ENCODE results near the gene TMEM144.

TMEM144 gene

GRCh38 chr4:158211222-158211621, 936 bp downstream of the TMEM144 start:
- H3K36me3 ChIP-seq (replicated peaks in 1 of 2; ENCODE audit: control insufficient read depth in 2 of 2, insufficient read depth in 2 of 2, low read length in 2 of 2), result no peaks in the 10 kb centered on the region
- no peak overlapping the region for H3K18ac ChIP-seq (ENCODE audit: low read length)
- no peak overlapping the region for H4K91ac ChIP-seq (ENCODE audit: low read depth, low read length, poor library complexity)
- WGBS, 2 donors (ENCODE audit: extremely low coverage in 2 of 2, insufficient read length in 2 of 2, insufficient replicate concordance in 1 of 2), result no CpG with 5 or more reads among the region's 3 CpGs
- no peak overlapping the region for H2BK5ac ChIP-seq (ENCODE audit: low read length)
- no peak overlapping the region for H3K9ac ChIP-seq (ENCODE audit: low read depth, low read length, poor library complexity)
- no peak overlapping the region for H3K23ac ChIP-seq (ENCODE audit: low read depth, low read length, poor library complexity)
- no peak overlapping the region for H3K27ac ChIP-seq (replicated peaks; ENCODE audit: low read length)
- no peak for DNase-seq (ENCODE audit: low spot score)
- H3K14ac ChIP-seq (ENCODE audit: low read length), result no peak overlapping the region
- no peak overlapping the region for H3K4me2 ChIP-seq (ENCODE audit: insufficient read depth, low read length, poor library complexity, severe bottlenecking)
- H3K4me3 ChIP-seq (ENCODE audit: low read length in 2 of 2), result no peak overlapping the region
- H3K9me3 ChIP-seq (replicated peaks in 1 of 2; ENCODE audit: control insufficient read depth in 2 of 2, insufficient read depth in 1 of 2, low read depth in 1 of 2, low read length in 2 of 2), result no peaks in the 10 kb centered on the region
- no peaks in the 10 kb centered on the region for H3K79me1 ChIP-seq (ENCODE audit: low read depth, low read length)
- H4K8ac ChIP-seq (ENCODE audit: low read depth, low read length), result no peak overlapping the region
- H2AK5ac ChIP-seq (ENCODE audit: low read depth, low read length), result no peak overlapping the region
- no peak overlapping the region for H2BK12ac ChIP-seq (ENCODE audit: low read length)
- no peak overlapping the region for H2AFZ ChIP-seq (ENCODE audit: low read length)
- peaks cover 3 to 6% of the 10 kb centered on the region in 2 donors for H3K4me1 ChIP-seq (ENCODE audit: control insufficient read depth in 2 of 2, insufficient read depth in 1 of 2, low read depth in 1 of 2, low read length in 2 of 2)
- no peak overlapping the region for H2BK120ac ChIP-seq (ENCODE audit: low read depth, low read length)
- no peaks in the 10 kb centered on the region for H3K27me3 ChIP-seq (ENCODE audit: control insufficient read depth in 3 of 3, insufficient read depth in 3 of 3, low read depth in 1 of 3, low read length in 3 of 3)
- no peak overlapping the region for H2BK15ac ChIP-seq (ENCODE audit: low read length)
- H3K4ac ChIP-seq (ENCODE audit: low read length), result no peak overlapping the region

DNA sequence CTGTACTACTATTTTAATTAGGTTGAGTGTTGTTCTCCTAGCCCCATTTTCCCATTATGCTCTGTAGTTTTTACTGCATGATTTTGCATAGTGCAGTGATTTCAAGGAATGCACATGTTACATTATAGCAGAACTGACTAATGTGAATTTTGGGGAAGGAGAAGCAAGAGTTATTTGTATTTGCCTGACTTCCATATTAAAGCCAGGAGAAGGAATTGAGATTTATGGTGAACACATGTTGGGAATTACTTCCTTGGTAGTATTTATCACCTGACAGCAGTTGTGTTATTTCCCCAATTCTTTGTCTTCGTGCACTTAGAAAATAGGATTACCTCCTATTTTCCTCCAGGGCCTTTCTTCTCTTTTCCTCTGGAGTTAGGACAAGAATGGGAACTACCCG, 3.2 kb downstream of the TMEM144 start:
- no peak for DNase-seq (ENCODE audit: low spot score)
- Histone ChIP-seq H3K36me3 (replicated peaks in 1 of 2; ENCODE audit: control insufficient read depth in 2 of 2, insufficient read depth in 2 of 2, low read length in 2 of 2) (no peaks in the 10 kb centered on the region), H2AFZ (ENCODE audit: low read length) (no peak overlapping the region), H3K9me3 (replicated peaks in 1 of 2; ENCODE audit: control insufficient read depth in 2 of 2, insufficient read depth in 1 of 2, low read depth in 1 of 2, low read length in 2 of 2) (no peaks in the 10 kb centered on the region), H2BK12ac (ENCODE audit: low read length) (no peak overlapping the region), H3K4me2 (ENCODE audit: insufficient read depth, low read length, poor library complexity, severe bottlenecking) (no peak overlapping the region), H3K23ac (ENCODE audit: low read depth, low read length, poor library complexity) (no peak overlapping the region), H2BK120ac (ENCODE audit: low read depth, low read length) (no peak overlapping the region), H3K4me1 (ENCODE audit: control insufficient read depth in 2 of 2, insufficient read depth in 1 of 2, low read depth in 1 of 2, low read length in 2 of 2) (peaks cover 3 to 6% of the 10 kb centered on the region in 2 donors), H3K9ac (ENCODE audit: low read depth, low read length, poor library complexity) (no peak overlapping the region), H3K27ac (replicated peaks; ENCODE audit: low read length) (no peak overlapping the region), H2BK5ac (ENCODE audit: low read length) (no peak overlapping the region), H3K18ac (ENCODE audit: low read length) (no peak overlapping the region), H2BK15ac (ENCODE audit: low read length) (no peak overlapping the region), H2AK5ac (ENCODE audit: low read depth, low read length) (no peak overlapping the region), H3K4me3 (ENCODE audit: low read length in 2 of 2) (no peak overlapping the region), H3K79me1 (ENCODE audit: low read depth, low read length) (no peaks in the 10 kb centered on the region), H3K14ac (ENCODE audit: low read length) (no peak overlapping the region), H3K27me3 (ENCODE audit: control insufficient read depth in 3 of 3, insufficient read depth in 3 of 3, low read depth in 1 of 3, low read length in 3 of 3) (no peaks in the 10 kb centered on the region), H4K91ac (ENCODE audit: low read depth, low read length, poor library complexity) (no peak overlapping the region), H3K4ac (ENCODE audit: low read length) (no peak overlapping the region), H4K8ac (ENCODE audit: low read depth, low read length) (no peak overlapping the region)
- no CpG with 5 or more reads among the region's 2 CpGs for WGBS, 2 donors (ENCODE audit: extremely low coverage in 2 of 2, insufficient read length in 2 of 2, insufficient replicate concordance in 1 of 2)

GRCh38 chr4:158214856-158215255, 4.6 kb downstream of the TMEM144 start:
- Histone ChIP-seq H3K23ac (ENCODE audit: low read depth, low read length, poor library complexity) (no peak overlapping the region), H2AK5ac (ENCODE audit: low read depth, low read length) (no peak overlapping the region), H3K36me3 (replicated peaks in 1 of 2; ENCODE audit: control insufficient read depth in 2 of 2, insufficient read depth in 2 of 2, low read length in 2 of 2) (no peaks in the 10 kb centered on the region), H4K8ac (ENCODE audit: low read depth, low read length) (no peak overlapping the region), H4K91ac (ENCODE audit: low read depth, low read length, poor library complexity) (no peak overlapping the region), H3K27ac (replicated peaks; ENCODE audit: low read length) (no peak overlapping the region), H3K4me1 (ENCODE audit: control insufficient read depth in 2 of 2, insufficient read depth in 1 of 2, low read depth in 1 of 2, low read length in 2 of 2) (peaks cover 3 to 6% of the 10 kb centered on the region in 2 donors), H3K9me3 (replicated peaks in 1 of 2; ENCODE audit: control insufficient read depth in 2 of 2, insufficient read depth in 1 of 2, low read depth in 1 of 2, low read length in 2 of 2) (no peaks in the 10 kb centered on the region), H3K79me1 (ENCODE audit: low read depth, low read length) (no peaks in the 10 kb centered on the region), H2AFZ (ENCODE audit: low read length) (no peak overlapping the region), H3K18ac (ENCODE audit: low read length) (no peak overlapping the region), H3K27me3 (ENCODE audit: control insufficient read depth in 3 of 3, insufficient read depth in 3 of 3, low read depth in 1 of 3, low read length in 3 of 3) (no peaks in the 10 kb centered on the region), H3K9ac (ENCODE audit: low read depth, low read length, poor library complexity) (no peak overlapping the region), H3K4me2 (ENCODE audit: insufficient read depth, low read length, poor library complexity, severe bottlenecking) (no peak overlapping the region), H3K4me3 (ENCODE audit: low read length in 2 of 2) (no peak overlapping the region), H2BK15ac (ENCODE audit: low read length) (no peak overlapping the region), H2BK5ac (ENCODE audit: low read length) (no peak overlapping the region), H2BK120ac (ENCODE audit: low read depth, low read length) (no peak overlapping the region), H2BK12ac (ENCODE audit: low read length) (no peak overlapping the region), H3K14ac (ENCODE audit: low read length) (no peak overlapping the region), H3K4ac (ENCODE audit: low read length) (no peak overlapping the region)
- no peak for DNase-seq (ENCODE audit: low spot score)
- WGBS, 2 donors (ENCODE audit: extremely low coverage in 2 of 2, insufficient read length in 2 of 2, insufficient replicate concordance in 1 of 2), result no CpG with 5 or more reads among the region's 1 CpG

DNA sequence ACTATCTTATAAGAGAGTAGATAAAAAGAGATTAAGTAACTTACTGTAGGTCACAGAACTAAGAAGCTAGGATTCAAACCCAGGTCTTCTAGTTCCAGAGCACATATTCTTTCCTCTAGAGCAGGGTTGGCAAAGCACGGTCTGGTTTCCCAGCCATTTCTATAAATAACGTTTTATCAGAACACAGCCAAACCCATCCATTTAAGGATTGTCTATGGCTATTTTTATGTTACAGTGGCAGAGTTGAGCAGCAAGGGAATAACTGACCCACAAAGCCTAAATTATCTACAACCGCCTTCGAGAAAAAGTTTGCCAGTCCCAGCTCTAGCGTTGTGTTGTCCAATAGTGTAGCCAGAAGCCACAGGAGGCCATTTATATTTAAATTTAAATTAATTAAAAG, 7.5 kb downstream of the TMEM144 start:
- Histone ChIP-seq H2BK15ac (ENCODE audit: low read length) (no peak overlapping the region), H3K14ac (ENCODE audit: low read length) (no peak overlapping the region)
- DNase-seq (ENCODE audit: low spot score), result no peak

More for the DNA sequence above, 7.5 kb downstream of the TMEM144 start:
- no peak overlapping the region for H3K18ac ChIP-seq (ENCODE audit: low read length)
- no peak overlapping the region for H2BK5ac ChIP-seq (ENCODE audit: low read length)
- peaks cover 0 to 3% of the 10 kb centered on the region in 2 donors for H3K4me1 ChIP-seq (ENCODE audit: control insufficient read depth in 2 of 2, insufficient read depth in 1 of 2, low read depth in 1 of 2, low read length in 2 of 2)
- H3K4me2 ChIP-seq (ENCODE audit: insufficient read depth, low read length, poor library complexity, severe bottlenecking), result no peak overlapping the region
- no peak overlapping the region for H2AK5ac ChIP-seq (ENCODE audit: low read depth, low read length)
- no peak overlapping the region for H3K27ac ChIP-seq (replicated peaks; ENCODE audit: low read length)
- H3K36me3 ChIP-seq (replicated peaks in 1 of 2; ENCODE audit: control insufficient read depth in 2 of 2, insufficient read depth in 2 of 2, low read length in 2 of 2), result no peaks in the 10 kb centered on the region
- H3K79me1 ChIP-seq (ENCODE audit: low read depth, low read length), result no peaks in the 10 kb centered on the region
- H3K9me3 ChIP-seq (replicated peaks in 1 of 2; ENCODE audit: control insufficient read depth in 2 of 2, insufficient read depth in 1 of 2, low read depth in 1 of 2, low read length in 2 of 2), result no peaks in the 10 kb centered on the region
- H4K8ac ChIP-seq (ENCODE audit: low read depth, low read length), result no peak overlapping the region
- H3K4me3 ChIP-seq (ENCODE audit: low read length in 2 of 2), result no peak overlapping the region
- H2BK12ac ChIP-seq (ENCODE audit: low read length), result no peak overlapping the region
- H3K23ac ChIP-seq (ENCODE audit: low read depth, low read length, poor library complexity), result no peak overlapping the region
- no peak overlapping the region for H4K91ac ChIP-seq (ENCODE audit: low read depth, low read length, poor library complexity)
- WGBS, 2 donors (ENCODE audit: extremely low coverage in 2 of 2, insufficient read length in 2 of 2, insufficient replicate concordance in 1 of 2), result no CpG with 5 or more reads among the region's 5 CpGs
- H2BK120ac ChIP-seq (ENCODE audit: low read depth, low read length), result no peak overlapping the region
- H3K9ac ChIP-seq (ENCODE audit: low read depth, low read length, poor library complexity), result no peak overlapping the region
- H3K27me3 ChIP-seq (ENCODE audit: control insufficient read depth in 3 of 3, insufficient read depth in 3 of 3, low read depth in 1 of 3, low read length in 3 of 3), result no peaks in the 10 kb centered on the region
- no peak overlapping the region for H3K4ac ChIP-seq (ENCODE audit: low read length)
- no peak overlapping the region for H2AFZ ChIP-seq (ENCODE audit: low read length)

Measured in neuronal stem cell (in vitro differentiated cells).